Endothelial cell of umbilical vein (primary cell): ENCODE data around the gene DIAPH2. TPM values are rescaled to one million over a fixed set of nuclear protein-coding genes. Genes with fewer than 3 reads are reported as not detected.

Experiments used
- BruUV-seq: library from RNA; stranded (reverse); fragments of 400-500 nt; replicated peaks from 2 replicates; lab custom pipeline; 2021; lab: Mats Ljungman, UMichigan
- CTCF ChIA-PET: fragments of 300-600, 350-600 bp; sonication (Branson Sonifier 250); formaldehyde crosslinking; loops from one replicate; lab custom pipeline; 2021; ENCODE audit warnings: antibody characterized with exemption, inconsistent platforms; lab: Charles Lee
- POLR2A ChIA-PET: fragments of 300-600, 350-600 bp; sonication (Branson Sonifier 250); formaldehyde crosslinking; loops from one replicate; lab custom pipeline; 2021; ENCODE audit warnings: antibody characterized with exemption, inconsistent platforms; lab: Charles Lee
- DNase-seq: peaks from one replicate; pipeline ENCODE4 v3.0.0-alpha.2; 2011; ENCODE audit warnings: low read depth, low spot score
- FAIRE-seq: peaks from 2 replicates; lab custom pipeline; 2011; peaks lifted over from hg19 to GRCh38; lab: Jason Lieb, UNC
- H2AFZ ChIP-seq: 2 replicates; pipeline ENCODE4 v1.6.0; 2012; ENCODE audit warnings: low read depth, low read length, control low read depth, inconsistent platforms
- H3K27ac ChIP-seq: 2 replicates; pipeline ENCODE4 v1.5.1; 2011; ENCODE audit warnings: low read depth, mild to moderate bottlenecking, control low read depth, low read length, moderate library complexity; ENCODE audit not compliant: insufficient read depth
- H3K27me3 ChIP-seq, 2 experiments: 2 replicates each; pipeline versions ENCODE4 v1.6.0 to v1.6.1; 2011; ENCODE audit warnings: low read length in 2 of 2, mixed read lengths in 1 of 2; ENCODE audit not compliant: control insufficient read depth in 2 of 2, insufficient read depth in 2 of 2
- H3K36me3 ChIP-seq, 2 experiments: 2 replicates in 1 of 2; 3 replicates in 1 of 2; pipeline ENCODE4 v1.5.1; 2011; ENCODE audit warnings: low read length in 2 of 2, mild to moderate bottlenecking in 1 of 2, moderate library complexity in 1 of 2; ENCODE audit not compliant: control insufficient read depth in 2 of 2, insufficient read depth in 2 of 2; ENCODE audit errors: extremely low read depth in 1 of 2
- H3K4me1 ChIP-seq: 3 replicates; pipeline ENCODE4 v1.5.1; 2011; ENCODE audit warnings: mild to moderate bottlenecking, low read length; ENCODE audit not compliant: control insufficient read depth, insufficient read depth; ENCODE audit errors: extremely low read depth
- H3K4me2 ChIP-seq: 2 replicates; pipeline ENCODE4 v1.6.1; 2011; ENCODE audit warnings: low read length, control low read depth, mixed read lengths; ENCODE audit not compliant: insufficient read depth
- H3K4me3 ChIP-seq, 3 experiments: fragments of 200-600 bp in 1 of 3; sonication (generic), shearing (Covaris generic) in 1 of 3; replicated peaks in 1 of 3; 2 replicates each; pipeline ENCODE4 v1.5.1; 2011 to 2016; ENCODE audit warnings: control low read depth in 3 of 3, low read length in 3 of 3, mild to moderate bottlenecking in 2 of 3, inconsistent platforms in 1 of 3, low read depth in 1 of 3, moderate library complexity in 1 of 3; ENCODE audit not compliant: insufficient read depth in 1 of 3
- H3K79me2 ChIP-seq: 2 replicates; pipeline ENCODE4 v1.6.0; 2012; ENCODE audit warnings: low read length, inconsistent platforms; ENCODE audit not compliant: control insufficient read depth, insufficient read depth
- H3K9ac ChIP-seq: replicated peaks from 2 replicates; pipeline ENCODE3; 2011; ENCODE audit warnings: low read length, control low read depth; ENCODE audit not compliant: insufficient read depth; ENCODE audit errors: extremely low read depth
- H3K9me1 ChIP-seq: replicated peaks from 3 replicates; pipeline ENCODE4 v1.6.0; 2011; ENCODE audit warnings: mild to moderate bottlenecking, low read length; ENCODE audit not compliant: control insufficient read depth, insufficient read depth; ENCODE audit errors: extremely low read depth
- H3K9me3 ChIP-seq: replicated peaks from 2 replicates; pipeline ENCODE4 v1.5.1; 2012; ENCODE audit warnings: low read length, inconsistent platforms; ENCODE audit not compliant: control insufficient read depth, insufficient read depth
- H4K20me1 ChIP-seq: replicated peaks from 2 replicates; pipeline ENCODE3; 2011; ENCODE audit warnings: mild to moderate bottlenecking, low read length; ENCODE audit not compliant: control insufficient read depth, insufficient read depth; ENCODE audit errors: extremely low read depth
- CTCF ChIP-seq, 2 donors: IDR thresholded peaks; 1 replicate in 1 of 2; 2 replicates in 1 of 2; pipeline ENCODE4 v1.5.1; 2011; ENCODE audit warnings: low read length in 2 of 2, mild to moderate bottlenecking in 2 of 2, moderate library complexity in 2 of 2, control low read depth in 1 of 2, inconsistent platforms in 1 of 2, low read depth in 1 of 2; ENCODE audit not compliant: insufficient read depth in 1 of 2; ENCODE audit errors: extremely low read depth in 1 of 2
- FOS ChIP-seq: IDR thresholded peaks from 2 replicates; pipeline ENCODE4 v1.6.1; 2011; ENCODE audit warnings: mild to moderate bottlenecking, low read length, moderate library complexity, borderline replicate concordance; ENCODE audit not compliant: insufficient read depth
- GATA2 ChIP-seq: IDR thresholded peaks from 2 replicates; pipeline ENCODE4 v1.7.0; 2011; ENCODE audit warnings: low read depth, mild to moderate bottlenecking, moderate library complexity, mixed read lengths, low read length; ENCODE audit not compliant: insufficient read length, insufficient read depth
- JUN ChIP-seq: IDR thresholded peaks from 2 replicates; pipeline ENCODE4 v1.6.1; 2011; ENCODE audit warnings: borderline replicate concordance, low read depth; ENCODE audit not compliant: insufficient read length, insufficient read depth
- MAX ChIP-seq: IDR thresholded peaks from 2 replicates; pipeline ENCODE4 v1.6.1; 2011; ENCODE audit not compliant: insufficient read depth, insufficient read length
- MYC ChIP-seq: IDR thresholded peaks from one replicate; pipeline ENCODE4 v1.6.1; 2011; ENCODE audit warnings: mild to moderate bottlenecking, low read depth, low read length
- POLR2A ChIP-seq: IDR thresholded peaks from 2 replicates; pipeline ENCODE4 v1.6.1; 2012; ENCODE audit warnings: low read depth, mild to moderate bottlenecking, control low read depth, low read length
- dilution Hi-C: fragments of 300-500 bp; cut with MboI; formaldehyde crosslinking; loops from one replicate; pipeline ENCODE4 v1.15.0; 2019; ENCODE audit warnings: low sequenced_read_pairs; ENCODE audit not compliant: extremely low pct_ligation_motif_present
- intact Hi-C: fragments of 100-400 bp; cut with micrococcal nuclease; formaldehyde crosslinking; loops from one replicate; pipeline ENCODE4 v1.10.0; 2022
- polyA plus RNA-seq, 4 experiments: library from polyadenylated mRNA; depleted of rRNA in 3 of 4; stranded (reverse) in 3 of 4; unstranded in 1 of 4; fragments of >200 nt; gene quantifications; 2 replicates each; pipeline versions ENCODE4 v1.2.1 to v1.2.3, GENCODE V29; 2011 to 2012; ENCODE audit warnings: missing spikeins in 1 of 4
- total RNA-seq: library from RNA; stranded (reverse); gene quantifications from 2 replicates; pipeline ENCODE4 v1.2.3, GENCODE V29; 2021

The DIAPH2 gene
- total and polyA plus RNA-seq, 2 donors (not counting 3 experiments of a cell fraction or from before 2014, with no cell fraction given): 3.0 to 30.0 TPM

- Histone ChIP-seq H2AFZ (no peak overlapping the region), H3K27ac (no peak overlapping the region), H3K9me1 (no peaks in the 10 kb centered on the region), H3K27me3 (no peaks in the 10 kb centered on the region), H4K20me1 (no peaks in the 10 kb centered on the region), H3K79me2 (no peaks in the 10 kb centered on the region), H3K4me1 (no peaks in the 10 kb centered on the region), H3K36me3 (no peaks in the 10 kb centered on the region), H3K4me3 (no peak overlapping the region), H3K9me3 (no peaks in the 10 kb centered on the region), H3K4me2 (no peak overlapping the region), H3K9ac (no peak overlapping the region)
- ChIA-PET POLR2A (no interaction called here), CTCF (interaction anchor here (1.0 to 1.2 kb wide), 2 partner anchors 10 to 14 kb away, joined by 3 read pairs; no protein-coding TSS in a partner anchor)
- no peak for DNase-seq
- dilution Hi-C loops: no loop called here
- BruUV-seq: no TSS peak
- FAIRE-seq: no peak
- intact Hi-C loops: no loop called here
- TF ChIP-seq FOS (no peak), MAX (no peak), MYC (no peak), CTCF (IDR thresholded peaks at IDR 0.05; ENCODE audit: extremely low read depth in 1 of 2, insufficient read depth in 1 of 2, low read depth in 1 of 2, low read length in 2 of 2) (no peak), GATA2 (no peak), POLR2A (no peak), JUN (no peak)
These were observed 28.6 kb upstream of the DIAPH2 start for GRCh38 chrX:96655947-96656623.
